Subcutaneous abdominal adipose tissue (tissue), 5 donors: ENCODE measurements around the gene PPHLN1.
"Not testable (repeated sequence)": the region's sequence is repeated elsewhere in the genome, so short reads cannot be mapped to it uniquely, and the experiment has no call there.

Source experiments
- H3K27ac ChIP-seq: one replicate; pipeline ENCODE4 v1.7.0; 2013; ENCODE audit warnings: low read depth, mild to moderate bottlenecking, inconsistent platforms, low read length, moderate library complexity
- H3K27me3 ChIP-seq, 5 donors: one replicate each; pipeline ENCODE4 v1.7.0; 2013; ENCODE audit warnings: low read length in 5 of 5, inconsistent platforms in 1 of 5; ENCODE audit not compliant: control insufficient read depth in 5 of 5, insufficient read depth in 4 of 5
- H3K36me3 ChIP-seq, 5 donors: one replicate each; pipeline ENCODE4 v1.7.0; 2013; ENCODE audit warnings: low read length in 5 of 5; ENCODE audit not compliant: control insufficient read depth in 5 of 5, insufficient read depth in 5 of 5
- H3K4me1 ChIP-seq, 5 donors: one replicate each; pipeline ENCODE4 v1.7.0; 2013; ENCODE audit warnings: low read length in 5 of 5, mild to moderate bottlenecking in 3 of 5, moderate library complexity in 1 of 5; ENCODE audit not compliant: control insufficient read depth in 5 of 5, insufficient read depth in 5 of 5
- H3K4me3 ChIP-seq, 5 donors: one replicate each; pipeline ENCODE4 v1.7.0; 2013; ENCODE audit warnings: low read length in 5 of 5, low read depth in 1 of 5
- H3K9ac ChIP-seq, 5 donors: one replicate each; pipeline ENCODE4 v1.7.0; 2013; ENCODE audit warnings: low read length in 5 of 5, mild to moderate bottlenecking in 4 of 5, moderate library complexity in 3 of 5
- H3K9me3 ChIP-seq, 5 donors: one replicate each; pipeline ENCODE4 v1.7.0; 2013; ENCODE audit warnings: low read length in 5 of 5; ENCODE audit not compliant: control insufficient read depth in 5 of 5
- donor health status: healthy.
- donor health status: healthy.
- donor health status: healthy.
- donor health status: healthy.
- donor health status: healthy.

The PPHLN1 gene

DNA sequence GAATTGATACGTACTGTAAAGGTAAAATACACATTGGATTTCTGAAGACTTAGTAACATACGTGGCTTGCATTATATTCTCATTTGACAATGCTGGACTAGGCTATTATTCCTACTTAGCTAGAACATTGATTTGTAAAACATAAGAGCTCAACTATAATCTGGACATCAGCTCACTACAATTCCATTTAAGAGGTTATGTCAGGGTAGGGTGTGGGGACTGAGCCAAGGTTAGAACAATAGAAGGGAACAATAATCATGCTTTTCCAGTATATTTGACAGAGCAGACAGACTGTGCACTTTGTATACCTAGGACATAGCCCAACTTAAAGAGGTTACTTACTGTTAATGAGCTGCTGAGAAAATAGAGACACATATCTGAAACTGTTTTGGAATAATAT, 10.9 kb upstream of the PPHLN1 start:
- Histone ChIP-seq H3K27ac (no peak overlapping the region), H3K27me3 (no peaks in the 10 kb centered on the region), H3K36me3 (peaks cover 18 to 51% (median 25%) of the 10 kb centered on the region in 5 donors), H3K9ac (peak overlapping the region in 1 of 5 donors; percentile 39), H3K4me3 (no peak overlapping the region), H3K4me1 (no peaks in the 10 kb centered on the region), H3K9me3 (no peaks in the 10 kb centered on the region)

DNA sequence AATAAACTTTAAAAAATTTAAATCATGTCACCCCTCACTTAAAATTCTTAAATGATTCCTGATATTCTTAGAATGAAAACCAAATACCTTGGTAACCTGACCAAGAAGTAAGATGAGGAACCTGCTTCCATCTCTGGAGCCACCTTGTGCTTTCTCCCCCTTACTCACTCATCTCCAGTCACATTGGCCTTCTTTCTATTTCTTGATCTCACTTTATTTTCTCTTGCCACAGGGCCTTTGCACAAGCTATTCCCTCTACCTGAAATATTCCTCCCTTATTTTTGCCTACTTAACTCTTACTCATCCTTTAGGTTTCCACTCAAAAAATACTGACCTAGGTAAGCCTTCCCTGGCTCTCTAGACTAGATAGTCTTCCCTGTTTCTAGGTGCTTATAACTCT, 5.2 kb upstream of the PPHLN1 start:
- H3K9ac ChIP-seq = no peak overlapping the region
- H3K27ac ChIP-seq = no peak overlapping the region
- H3K9me3 ChIP-seq = no peaks in the 10 kb centered on the region
- peaks cover 4 to 40% (median 17%) of the 10 kb centered on the region in 5 donors for H3K36me3 ChIP-seq
- H3K27me3 ChIP-seq = no peaks in the 10 kb centered on the region
- H3K4me3 ChIP-seq = no peak overlapping the region
- H3K4me1 ChIP-seq = peaks cover 0 to 13% (median 11%) of the 10 kb centered on the region in 5 donors

DNA sequence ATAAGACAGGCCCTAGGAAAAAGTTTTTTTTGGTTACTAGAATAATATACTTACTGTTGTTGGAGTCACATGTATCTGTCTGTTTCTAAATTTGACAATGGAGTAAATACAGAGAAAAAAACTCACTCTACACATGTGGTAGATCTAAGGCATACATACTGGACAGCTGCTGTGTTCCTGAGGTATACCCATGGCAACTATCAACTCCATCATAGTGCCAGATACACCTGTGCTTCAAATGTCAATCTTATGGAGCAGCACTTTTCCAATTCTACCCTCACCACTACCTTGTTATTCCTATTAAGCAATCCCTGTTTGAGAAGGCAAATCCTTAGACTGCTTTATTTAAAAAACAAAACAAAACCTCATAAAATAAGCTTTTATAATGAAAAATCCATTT, 3.4 kb upstream of the PPHLN1 start:
- Histone ChIP-seq H3K9ac (no peak overlapping the region), H3K27me3 (no peaks in the 10 kb centered on the region), H3K4me1 (peaks cover 0 to 28% (median 24%) of the 10 kb centered on the region in 5 donors), H3K27ac (no peak overlapping the region), H3K9me3 (no peaks in the 10 kb centered on the region), H3K4me3 (no peak overlapping the region), H3K36me3 (peaks cover 0 to 24% (median 9%) of the 10 kb centered on the region in 5 donors)

DNA sequence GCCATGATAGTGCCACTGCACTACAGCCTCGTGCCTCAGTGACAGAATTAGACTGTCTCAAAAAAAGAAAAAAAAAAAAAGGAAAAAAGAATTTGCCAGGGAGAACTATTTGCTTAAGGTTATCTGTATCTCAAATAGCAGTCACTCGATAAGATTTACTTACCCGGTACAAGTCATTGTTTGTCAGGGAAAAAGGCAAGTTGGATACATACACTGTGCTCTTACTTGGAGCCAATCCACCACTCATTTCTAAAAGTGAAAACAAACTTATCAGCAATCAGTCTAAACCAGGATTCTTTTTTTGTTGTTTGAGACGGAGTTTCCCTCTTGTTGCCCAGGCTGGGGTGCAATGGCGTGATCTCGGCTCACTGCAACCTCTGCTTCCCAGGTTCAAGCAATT, 2.1 kb upstream of the PPHLN1 start:
- no peaks in the 10 kb centered on the region for H3K27me3 ChIP-seq
- H3K9ac ChIP-seq = no peak overlapping the region
- H3K27ac ChIP-seq = no peak overlapping the region
- no peak overlapping the region for H3K4me3 ChIP-seq
- peaks cover 0 to 23% (median 9%) of the 10 kb centered on the region in 5 donors for H3K36me3 ChIP-seq
- peaks cover 0 to 30% (median 26%) of the 10 kb centered on the region in 5 donors for H3K4me1 ChIP-seq
- no peaks in the 10 kb centered on the region for H3K9me3 ChIP-seq

- peak overlapping the region; percentile 20 to 97 (median 89) for H3K9ac ChIP-seq
- H3K36me3 ChIP-seq = peaks cover 0 to 19% (median 9%) of the 10 kb centered on the region in 5 donors
- H3K27me3 ChIP-seq = no peaks in the 10 kb centered on the region
- no peaks in the 10 kb centered on the region for H3K9me3 ChIP-seq
- H3K27ac ChIP-seq = peak overlapping the region; percentile 82
- H3K4me3 ChIP-seq = peak overlapping the region; percentile 75 to 98 (median 89)
- peaks cover 0 to 30% (median 26%) of the 10 kb centered on the region in 5 donors for H3K4me1 ChIP-seq
These were observed 678 bp upstream of the PPHLN1 start for GRCh38 chr12:42325326-42325652.

DNA sequence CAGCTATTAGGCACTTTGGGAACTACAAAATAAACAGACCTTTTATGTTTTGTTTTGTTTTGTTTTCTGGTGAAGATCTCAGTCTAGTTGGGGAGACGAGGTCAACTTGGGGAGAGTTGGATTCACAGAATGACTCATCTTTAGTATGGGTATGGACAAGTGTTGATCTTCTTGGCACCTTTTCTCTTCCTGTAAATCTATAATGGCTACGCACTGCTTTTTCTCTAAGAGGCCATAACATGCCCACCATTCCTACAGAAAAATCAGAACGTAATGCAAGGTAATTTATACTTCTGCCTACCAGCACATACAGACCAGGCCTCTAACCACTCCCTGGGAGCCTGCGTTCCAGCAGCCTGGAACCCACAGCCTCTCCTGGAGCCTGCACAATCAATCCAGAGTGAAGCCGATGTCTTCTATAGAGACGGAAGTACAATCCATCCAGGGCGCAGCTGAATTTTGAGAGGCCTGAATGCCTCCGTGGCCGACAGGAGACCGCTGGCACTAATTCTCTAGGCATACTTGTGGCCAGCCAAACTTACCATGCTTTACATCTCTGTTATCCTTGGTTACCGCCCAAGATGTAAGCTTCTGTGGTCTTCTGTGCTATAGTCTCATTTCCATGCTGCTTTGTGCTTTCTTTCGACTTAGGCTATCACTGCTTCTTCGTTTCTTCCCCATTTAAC, 717 bp downstream of the PPHLN1 start:
- peak overlapping the region; percentile 20 to 97 (median 89) for H3K9ac ChIP-seq
- peak overlapping the region; percentile 75 to 98 (median 89) for H3K4me3 ChIP-seq
- no peaks in the 10 kb centered on the region for H3K9me3 ChIP-seq
- no peaks in the 10 kb centered on the region for H3K27me3 ChIP-seq
- peaks cover 0 to 12% (median 4%) of the 10 kb centered on the region in 5 donors for H3K36me3 ChIP-seq
- peak overlapping the region; percentile 82 for H3K27ac ChIP-seq
- peaks cover 0 to 30% (median 26%) of the 10 kb centered on the region in 5 donors for H3K4me1 ChIP-seq

- Histone ChIP-seq H3K27ac (no peak overlapping the region), H3K27me3 (no peaks in the 10 kb centered on the region)
These were observed 1.2 kb downstream of the PPHLN1 start for GRCh38 chr12:42327227-42327590.

GRCh38 chr12:42330097-42330496, 4.1 kb downstream of the PPHLN1 start:
- H3K4me3 ChIP-seq, H3K9ac ChIP-seq, H3K27me3 ChIP-seq, H3K9me3 ChIP-seq, H3K27ac ChIP-seq, H3K36me3 ChIP-seq: not testable (repeated sequence)
- peaks cover 0 to 24% (median 21%) of the 10 kb centered on the region in 5 donors for H3K4me1 ChIP-seq

More at GRCh38 chr12:42327227-42327590, 1.2 kb downstream of the PPHLN1 start:
- H3K9me3 ChIP-seq = no peaks in the 10 kb centered on the region
- H3K9ac ChIP-seq = peak overlapping the region in 4 of 5 donors; percentile 80 to 97 (median 89)
- H3K36me3 ChIP-seq = peaks cover 0 to 11% (median 4%) of the 10 kb centered on the region in 5 donors
- H3K4me3 ChIP-seq = peak overlapping the region; percentile 75 to 98 (median 89)
- peaks cover 0 to 30% (median 26%) of the 10 kb centered on the region in 5 donors for H3K4me1 ChIP-seq

DNA sequence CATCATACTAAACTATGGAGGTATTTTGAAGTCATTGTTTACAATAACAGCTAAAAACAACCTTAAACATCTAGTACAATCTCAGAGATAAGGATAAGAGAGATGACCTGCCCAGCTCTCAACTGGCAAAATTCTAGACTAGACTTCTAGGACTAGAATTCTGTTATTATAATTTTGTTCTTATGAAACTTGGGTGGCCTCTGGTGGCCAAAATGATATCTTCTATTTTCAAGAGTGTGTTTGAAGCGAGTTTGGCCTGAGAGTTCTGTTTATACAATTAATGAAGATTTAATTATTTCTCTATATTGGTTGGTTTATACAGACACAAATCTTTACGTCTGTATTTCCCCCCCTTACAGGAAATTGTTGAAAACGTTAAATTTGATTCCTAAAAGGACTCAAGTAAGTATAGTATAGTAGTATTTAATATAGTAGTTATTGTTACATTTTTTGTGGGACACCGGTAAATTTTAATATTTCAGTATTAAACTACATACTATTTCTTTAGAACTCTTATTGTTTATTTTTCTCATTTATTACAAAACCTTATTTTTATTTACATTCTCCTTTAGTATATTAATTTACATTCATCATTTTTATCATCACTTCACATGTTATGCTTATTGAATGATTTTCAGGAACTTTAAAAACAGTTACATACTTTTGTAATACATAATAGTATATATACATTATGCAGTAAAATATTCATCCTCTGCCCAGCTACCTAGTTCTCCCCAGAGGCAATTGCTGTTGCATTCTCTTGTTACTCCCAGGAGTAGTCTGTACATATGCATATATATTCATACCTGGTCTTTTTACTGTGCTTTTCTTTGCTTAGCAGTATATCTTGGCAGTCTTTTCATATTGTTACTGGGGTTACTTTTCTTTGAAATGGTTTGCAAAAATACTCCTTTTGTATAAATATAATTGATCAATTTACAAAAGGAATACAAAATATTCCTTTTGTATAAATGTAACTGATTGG, 6.6 kb downstream of the PPHLN1 start:
- no peaks in the 10 kb centered on the region for H3K9me3 ChIP-seq
- H3K9ac ChIP-seq = no peak overlapping the region
- no peak overlapping the region for H3K27ac ChIP-seq
- H3K4me1 ChIP-seq = peaks cover 0 to 2% (median 2%) of the 10 kb centered on the region in 5 donors
- H3K36me3 ChIP-seq = peaks cover 4 to 13% (median 5%) of the 10 kb centered on the region in 5 donors
- no peak overlapping the region for H3K4me3 ChIP-seq
- no peaks in the 10 kb centered on the region for H3K27me3 ChIP-seq

GRCh38 chr12:42336286-42336685, 10.3 kb downstream of the PPHLN1 start:
- H3K36me3 ChIP-seq = peaks cover 4 to 13% (median 8%) of the 10 kb centered on the region in 5 donors
- H3K9ac ChIP-seq = no peak overlapping the region
- no peaks in the 10 kb centered on the region for H3K4me1 ChIP-seq
- no peak overlapping the region for H3K4me3 ChIP-seq
- H3K27ac ChIP-seq = no peak overlapping the region
- H3K27me3 ChIP-seq = no peaks in the 10 kb centered on the region
- H3K9me3 ChIP-seq = no peaks in the 10 kb centered on the region
